SK-N-SH (cell line): ENCODE results near the gene BAIAP2L2.

ENCODE experiments used
- CTCF ChIP-seq: fragments of 200-600 bp; sonication (generic); IDR thresholded peaks from 2 replicates; pipeline ENCODE4 v1.6.1; 2017; ENCODE audit warnings: antibody characterized with exemption, mild to moderate bottlenecking, moderate library complexity
- MXI1 ChIP-seq: IDR thresholded peaks from 2 replicates; pipeline ENCODE4 v1.6.1; 2012; ENCODE audit warnings: mild to moderate bottlenecking, low read depth, low read length, improper control_type of control experiment
- RAD21 ChIP-seq: IDR thresholded peaks from 2 replicates; pipeline ENCODE4 v1.6.1; 2012; ENCODE audit warnings: mild to moderate bottlenecking, low read length
- REST ChIP-seq: IDR thresholded peaks from 2 replicates; pipeline ENCODE4 v1.6.1; 2012; ENCODE audit warnings: mild to moderate bottlenecking, low read depth, low read length, moderate library complexity
- RXRA ChIP-seq: IDR thresholded peaks from 2 replicates; pipeline ENCODE4 v1.4.0; 2012; ENCODE audit warnings: low read depth, mild to moderate bottlenecking, borderline replicate concordance
- TAF1 ChIP-seq: IDR thresholded peaks from 2 replicates; pipeline ENCODE4 v1.6.1; 2012; ENCODE audit warnings: low read depth, mild to moderate bottlenecking, low read length, moderate library complexity, borderline replicate concordance
- TEAD4 ChIP-seq: IDR thresholded peaks from 2 replicates; pipeline ENCODE4 v1.4.0; 2012; ENCODE audit warnings: mild to moderate bottlenecking, borderline replicate concordance; ENCODE audit not compliant: insufficient read depth

- TF ChIP-seq TAF1 (no peak), RAD21 (no peak), CTCF (no peak), TEAD4 (no peak), REST (no peak), RXRA (no peak), MXI1 (no peak)
Observed at GRCh38 chr22:38124236-38124974, 13.9 kb upstream of the BAIAP2L2 start.
